Occipital lobe (tissue), 2 donors: ENCODE data around the gene OR10K1. TPM values are rescaled to one million over a fixed set of nuclear protein-coding genes. Genes with fewer than 3 reads are reported as not detected.
"Not testable (repeated sequence)": the region's sequence is repeated elsewhere in the genome, so short reads cannot be mapped to it uniquely, and the experiment has no call there.

Experiments used
- DNase-seq: peaks from one replicate; lab custom pipeline; 2025; lab: John Stamatoyannopoulos, UW
- total RNA-seq: library from RNA; depleted of rRNA; stranded (reverse); fragments of >200 nt; gene quantifications from one replicate; pipeline ENCODE4 v1.2.3, GENCODE V29; 2014

Gene OR10K1, protein sequence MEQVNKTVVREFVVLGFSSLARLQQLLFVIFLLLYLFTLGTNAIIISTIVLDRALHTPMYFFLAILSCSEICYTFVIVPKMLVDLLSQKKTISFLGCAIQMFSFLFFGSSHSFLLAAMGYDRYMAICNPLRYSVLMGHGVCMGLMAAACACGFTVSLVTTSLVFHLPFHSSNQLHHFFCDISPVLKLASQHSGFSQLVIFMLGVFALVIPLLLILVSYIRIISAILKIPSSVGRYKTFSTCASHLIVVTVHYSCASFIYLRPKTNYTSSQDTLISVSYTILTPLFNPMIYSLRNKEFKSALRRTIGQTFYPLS
- not detected for total RNA-seq

- no peak for DNase-seq
Measured at GRCh38 chr1:158461534-158461933, at the start of gene OR10K1. OR10K1 (plus strand) TSS chr1:158461834; CDS start chr1:158465562, 3,728 bp downstream.

DNA sequence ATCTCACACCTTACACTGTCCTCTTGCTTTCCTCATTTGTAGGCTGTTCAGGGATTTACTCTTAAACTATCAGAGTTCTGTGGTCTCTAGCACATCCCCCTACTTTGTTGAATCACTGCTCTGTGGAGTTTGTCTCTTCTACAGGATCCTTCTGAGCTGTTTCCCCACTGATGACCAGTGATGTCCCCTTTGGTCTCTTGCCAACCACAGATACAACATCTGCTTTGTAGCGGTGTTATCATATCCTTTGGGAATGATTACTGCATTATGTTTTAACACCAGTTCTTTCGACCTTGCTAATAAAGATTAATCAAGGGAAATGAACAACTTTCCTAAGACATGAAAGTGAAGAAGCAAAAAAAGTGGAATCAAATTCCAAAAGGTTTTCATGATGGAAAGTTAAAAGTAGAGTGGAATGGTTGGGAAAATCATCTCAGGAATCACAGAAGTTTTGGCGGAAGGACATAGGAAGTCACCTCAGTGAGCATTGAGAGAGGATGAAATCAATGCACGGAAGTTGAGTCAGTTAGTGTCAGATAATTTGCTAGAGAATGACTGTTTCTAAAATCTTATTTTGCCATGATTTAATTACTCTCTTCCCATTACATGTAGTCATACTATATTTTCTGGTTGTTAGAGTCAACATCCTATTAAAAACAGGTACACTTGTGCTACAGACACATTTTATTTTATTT, 46.8 kb upstream of the OR10K1 start:
- no peak for DNase-seq

- no peak for DNase-seq
Measured at GRCh38 chr1:158417586-158417985, 44.0 kb upstream of the OR10K1 start.

- DNase-seq: no peak
Measured at GRCh38 chr1:158422212-158422611, 39.4 kb upstream of the OR10K1 start.

DNA sequence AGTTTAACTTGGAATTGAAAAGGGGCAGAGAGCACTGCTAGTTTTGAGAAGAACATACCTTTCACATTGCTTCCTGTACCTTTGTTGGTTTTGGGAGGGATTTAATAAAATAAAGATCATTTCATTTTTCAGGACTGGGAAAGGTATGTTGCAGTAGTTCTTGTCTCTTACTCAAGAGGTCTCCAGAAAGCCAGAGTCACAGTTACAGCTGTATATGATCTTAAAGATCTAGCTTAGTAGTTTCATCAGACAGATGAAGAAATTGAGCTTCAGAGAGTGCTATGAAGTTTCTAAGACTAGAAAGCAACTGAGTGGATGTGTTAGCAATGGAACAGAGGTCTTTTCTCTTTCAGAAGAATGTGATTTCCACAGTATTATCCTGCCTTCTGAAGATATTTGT, 36.6 kb upstream of the OR10K1 start:
- DNase-seq: no peak

- no peak for DNase-seq
Measured at GRCh38 chr1:158426137-158426536, 35.5 kb upstream of the OR10K1 start, which contains the start of gene OR10K2. OR10K2 (minus strand) TSS chr1:158426237; CDS start chr1:158420866, 5,371 bp downstream.

- not testable (repeated sequence) for DNase-seq
Measured at GRCh38 chr1:158430163-158430562, 31.5 kb upstream of the OR10K1 start.

GRCh38 chr1:158434741-158435140, 26.9 kb upstream of the OR10K1 start:
- no peak for DNase-seq

- DNase-seq: no peak
Measured at GRCh38 chr1:158445376-158445775, 16.3 kb upstream of the OR10K1 start.

- DNase-seq: no peak
Measured at GRCh38 chr1:158454537-158454936, 7.1 kb upstream of the OR10K1 start.

- DNase-seq: no peak
Measured at GRCh38 chr1:158457246-158457645, 4.4 kb upstream of the OR10K1 start.

- no peak for DNase-seq
Measured at GRCh38 chr1:158458263-158458662, 3.4 kb upstream of the OR10K1 start.

DNA sequence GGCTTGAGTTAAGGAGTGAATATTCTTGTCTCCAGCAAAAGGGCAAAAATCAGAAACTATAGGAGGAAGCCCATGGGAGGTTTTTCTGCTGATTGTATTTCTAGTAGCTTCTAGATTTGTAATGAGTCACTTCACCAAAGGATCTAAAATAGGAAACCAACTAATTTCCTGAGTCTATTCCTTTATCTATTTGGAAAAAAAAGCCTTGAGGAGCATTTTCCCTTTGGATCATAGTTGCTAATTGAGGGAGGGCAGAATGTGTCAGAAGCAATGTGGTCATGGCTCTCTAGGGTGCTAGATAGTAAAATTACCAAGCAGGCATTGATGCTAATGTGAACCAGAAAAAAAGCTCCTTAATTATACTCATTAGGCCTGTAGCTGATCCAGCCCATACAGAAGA, 10.3 kb downstream of the OR10K1 start, which contains the start of gene OR10R2:
OR10R2 (plus strand) TSS at position 301 of the 400 bp plus-strand sequence. CDS start 106 bp downstream, outside the sequence.
- DNase-seq: no peak

- no peak for DNase-seq
Measured at GRCh38 chr1:158485455-158485854, 23.8 kb downstream of the OR10K1 start.

GRCh38 chr1:158491316-158491715, 29.7 kb downstream of the OR10K1 start:
- DNase-seq: no peak

DNA sequence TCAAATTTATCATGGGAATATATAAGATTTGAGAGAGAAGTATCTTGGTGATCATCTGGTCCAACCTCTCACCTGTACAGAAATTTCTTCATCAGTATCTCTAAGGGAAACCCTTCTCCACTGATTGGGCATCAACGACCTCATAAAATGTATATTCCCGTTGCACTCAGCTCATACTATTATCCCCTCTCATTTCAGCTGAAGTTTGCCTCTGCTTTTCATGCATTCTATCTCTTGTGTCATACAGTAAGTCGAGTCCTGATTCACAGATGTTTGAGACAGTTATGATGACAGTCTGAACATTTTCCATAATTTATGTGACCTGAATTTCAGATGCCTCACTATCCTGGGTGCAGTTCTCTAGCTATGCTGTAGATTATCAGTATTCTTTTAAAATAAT, 31.4 kb downstream of the OR10K1 start:
- no peak for DNase-seq

- DNase-seq: no peak
Measured at GRCh38 chr1:158494796-158495195, 33.2 kb downstream of the OR10K1 start.

- no peak for DNase-seq
Measured at GRCh38 chr1:158496374-158496773, 34.7 kb downstream of the OR10K1 start.

DNA sequence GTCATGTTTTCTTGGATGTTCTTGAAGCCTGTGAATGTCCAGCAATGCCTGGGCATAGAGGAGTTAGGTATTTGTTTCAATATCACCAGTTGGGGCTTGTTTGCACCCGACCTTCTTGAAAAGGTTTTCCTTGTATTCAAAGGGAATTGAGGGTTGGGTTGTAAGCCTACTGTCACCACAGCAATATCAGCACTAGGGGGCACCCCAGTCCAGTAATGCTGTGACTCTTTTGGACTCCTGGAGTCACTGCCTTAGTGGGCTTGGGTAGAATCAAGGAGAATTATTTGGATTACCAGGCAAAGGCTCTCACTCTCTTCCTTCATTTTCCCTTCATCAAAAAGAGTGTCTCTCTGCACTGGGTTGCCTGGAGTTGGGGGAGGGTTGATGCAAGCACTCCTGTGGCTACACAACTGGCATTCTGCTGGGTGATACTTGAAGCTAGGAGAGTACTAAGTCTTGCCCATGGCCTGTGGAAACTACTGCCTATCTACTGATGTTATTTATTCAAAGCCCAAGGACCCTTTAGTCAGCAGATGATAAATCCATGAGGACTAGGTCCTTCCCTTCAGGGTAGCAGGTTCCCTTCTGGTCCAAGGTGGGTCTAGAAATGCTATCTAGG, 44.8 kb downstream of the OR10K1 start:
- DNase-seq: no peak

GRCh38 chr1:158507511-158507910, 45.9 kb downstream of the OR10K1 start:
- DNase-seq: no peak

- no peak for DNase-seq
Measured at GRCh38 chr1:158509471-158510156, 48.0 kb downstream of the OR10K1 start.

DNA sequence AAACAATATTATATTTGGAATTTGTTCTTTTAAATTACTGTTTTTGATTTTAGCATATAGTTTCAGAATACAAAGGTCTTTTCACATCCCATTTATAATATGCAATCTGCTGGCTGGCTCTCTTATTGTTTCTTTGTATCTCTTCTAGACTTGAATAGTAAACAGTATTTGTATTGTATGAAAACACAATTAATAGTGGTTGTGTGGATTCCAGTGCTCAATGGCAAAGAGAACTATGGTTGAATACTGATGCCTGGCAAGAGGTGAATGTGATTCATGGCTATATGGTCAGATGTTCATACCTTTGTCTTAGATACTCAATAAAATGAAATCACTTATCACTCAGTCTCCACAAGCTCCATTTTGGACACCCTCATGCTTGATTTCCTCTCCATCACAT, 55.3 kb downstream of the OR10K1 start:
- DNase-seq: no peak
